ENCODE measurements around the gene SGPP2. TPM values are rescaled to one million over a fixed set of nuclear protein-coding genes. Genes with fewer than 3 reads are reported as not detected.

Gene SGPP2
- total and polyA plus RNA-seq, 12 donors: 0.17 to 33.7 (median 12.4) TPM

DNA sequence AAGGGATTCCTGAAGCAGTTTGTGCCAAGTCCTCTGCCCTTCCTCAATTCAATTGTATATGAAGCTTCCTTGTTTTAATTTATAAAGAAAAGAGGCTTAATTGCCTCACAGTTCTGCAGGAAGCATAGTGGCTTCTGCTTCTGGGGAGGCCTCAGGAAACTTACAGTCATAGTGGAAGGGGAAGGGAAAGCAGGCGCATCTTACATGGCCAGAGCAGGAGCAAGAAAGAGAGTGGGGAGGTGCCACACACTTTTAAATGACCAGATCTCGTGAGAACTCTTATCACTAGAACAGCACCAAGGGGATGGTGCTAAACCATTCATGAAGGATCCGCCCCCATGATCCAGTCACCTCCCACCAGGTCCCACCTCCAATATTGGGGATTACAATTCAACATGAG lies 114.2 kb downstream of the SGPP2 start:
- H3K27ac ChIP-seq: no peak overlapping the region
- H3K36me3 ChIP-seq (replicated peaks in 1 of 2): no peaks in the 10 kb centered on the region
- no peak for DNase-seq
- intact Hi-C loops (cut with DNase I): no loop called here
- H3K4me3 ChIP-seq: no peak overlapping the region
- TF ChIP-seq, protein P1, sequence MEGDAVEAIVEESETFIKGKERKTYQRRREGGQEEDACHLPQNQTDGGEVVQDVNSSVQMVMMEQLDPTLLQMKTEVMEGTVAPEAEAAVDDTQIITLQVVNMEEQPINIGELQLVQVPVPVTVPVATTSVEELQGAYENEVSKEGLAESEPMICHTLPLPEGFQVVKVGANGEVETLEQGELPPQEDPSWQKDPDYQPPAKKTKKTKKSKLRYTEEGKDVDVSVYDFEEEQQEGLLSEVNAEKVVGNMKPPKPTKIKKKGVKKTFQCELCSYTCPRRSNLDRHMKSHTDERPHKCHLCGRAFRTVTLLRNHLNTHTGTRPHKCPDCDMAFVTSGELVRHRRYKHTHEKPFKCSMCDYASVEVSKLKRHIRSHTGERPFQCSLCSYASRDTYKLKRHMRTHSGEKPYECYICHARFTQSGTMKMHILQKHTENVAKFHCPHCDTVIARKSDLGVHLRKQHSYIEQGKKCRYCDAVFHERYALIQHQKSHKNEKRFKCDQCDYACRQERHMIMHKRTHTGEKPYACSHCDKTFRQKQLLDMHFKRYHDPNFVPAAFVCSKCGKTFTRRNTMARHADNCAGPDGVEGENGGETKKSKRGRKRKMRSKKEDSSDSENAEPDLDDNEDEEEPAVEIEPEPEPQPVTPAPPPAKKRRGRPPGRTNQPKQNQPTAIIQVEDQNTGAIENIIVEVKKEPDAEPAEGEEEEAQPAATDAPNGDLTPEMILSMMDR (IDR thresholded peaks at IDR 0.05): no peak
- TF ChIP-seq POLR2A (IDR thresholded peaks at IDR 0.05): no peak
- H3K4me1 ChIP-seq (replicated peaks in 1 of 2): no peaks in the 10 kb centered on the region
- 68 to 80% (median 73%) methylated on average over 3 of the region's 3 CpGs for WGBS, 4 donors
- H3K9me3 ChIP-seq (replicated peaks in 1 of 3): no peaks in the 10 kb centered on the region
- no peaks in the 10 kb centered on the region for H3K27me3 ChIP-seq

DNA sequence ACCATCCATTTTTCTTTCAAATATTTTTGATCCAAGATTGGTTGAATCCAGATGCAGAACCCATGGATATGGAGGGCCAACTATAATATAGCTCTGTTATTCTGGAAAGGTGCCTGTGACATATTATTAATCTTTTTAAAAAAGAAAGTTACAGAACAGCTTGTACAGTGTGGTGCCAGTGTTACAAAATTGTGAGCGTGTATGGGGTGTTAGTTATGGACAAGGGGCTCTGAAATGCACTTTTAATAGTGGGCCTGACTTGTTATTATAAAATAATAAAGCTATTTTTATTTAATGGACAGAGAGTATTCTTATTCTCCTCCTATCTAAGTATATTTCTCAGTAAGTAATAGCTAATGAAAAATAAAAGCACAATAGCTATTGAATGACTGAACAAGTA lies 120.3 kb downstream of the SGPP2 start:
- no peaks in the 10 kb centered on the region for H3K4me1 ChIP-seq (replicated peaks in 1 of 2)
- 71 to 92% (median 84%) methylated on average over 1 of the region's 1 CpG for WGBS, 4 donors
- no peak for DNase-seq
- intact Hi-C loops (cut with DNase I): no loop called here
- H3K27ac ChIP-seq: no peak overlapping the region
- TF ChIP-seq, protein P1 (IDR thresholded peaks at IDR 0.05): no peak
- TF ChIP-seq POLR2A (IDR thresholded peaks at IDR 0.05): no peak
- H3K4me3 ChIP-seq: no peak overlapping the region
- no peaks in the 10 kb centered on the region for H3K9me3 ChIP-seq (replicated peaks in 1 of 3)
- no peaks in the 10 kb centered on the region for H3K36me3 ChIP-seq (replicated peaks in 1 of 2)
- no peaks in the 10 kb centered on the region for H3K27me3 ChIP-seq

DNA sequence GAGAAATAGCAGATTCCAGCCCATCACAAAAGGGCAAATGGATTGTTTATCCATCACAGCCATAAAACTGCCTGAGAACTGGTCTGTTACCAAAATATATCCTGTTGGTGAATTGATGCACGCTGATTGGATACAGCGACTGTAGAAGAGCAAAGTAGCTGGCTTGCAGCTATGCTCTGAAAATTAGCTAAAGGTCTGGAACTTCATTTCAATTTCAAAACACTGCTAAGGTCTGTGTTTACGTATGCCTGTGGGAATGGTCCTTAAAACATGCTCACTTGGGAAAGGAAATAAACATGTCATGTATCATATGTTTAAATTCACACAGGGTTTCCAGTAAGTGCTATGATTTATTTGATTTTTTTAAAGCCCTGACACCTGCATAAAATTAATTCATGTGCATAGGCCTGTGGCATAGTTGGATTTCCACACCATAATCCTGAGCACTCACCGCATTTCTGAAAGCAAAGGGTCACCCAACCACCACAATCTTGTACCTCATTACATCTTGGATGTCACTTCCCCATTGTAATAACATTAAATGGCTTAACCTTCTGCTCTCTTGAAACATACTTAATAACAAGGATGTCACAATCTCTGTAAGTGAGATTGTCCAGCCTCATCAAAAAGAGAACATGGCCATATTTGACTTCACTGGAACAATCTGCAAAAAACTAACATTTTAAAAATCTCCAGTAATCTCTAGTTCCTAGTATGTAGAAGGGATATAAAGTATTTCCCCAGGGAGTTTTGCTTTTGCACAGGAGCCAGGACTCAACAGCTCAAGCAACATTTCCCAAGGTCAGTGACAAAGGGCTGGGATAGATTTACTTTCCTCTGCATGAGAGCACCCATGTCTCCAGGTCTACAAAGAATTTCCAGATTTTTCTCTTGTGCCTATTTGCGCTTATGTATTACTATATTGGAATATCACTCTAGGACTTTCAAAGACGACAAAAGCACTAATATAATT lies 121.8 kb downstream of the SGPP2 start:
- H3K4me1 ChIP-seq (replicated peaks in 1 of 2): no peaks in the 10 kb centered on the region
- 55 to 74% (median 64%) methylated on average over 6 of the region's 6 CpGs for WGBS, 4 donors
- no peaks in the 10 kb centered on the region for H3K36me3 ChIP-seq (replicated peaks in 1 of 2)
- DNase-seq: peak in 1 of 7 donors; percentile 13
- no peak overlapping the region for H3K27ac ChIP-seq
- TF ChIP-seq, protein P1 (IDR thresholded peaks at IDR 0.05): no peak
- TF ChIP-seq POLR2A (IDR thresholded peaks at IDR 0.05): no peak
- intact Hi-C loops (cut with DNase I): no loop called here
- no peak overlapping the region for H3K4me3 ChIP-seq
- H3K27me3 ChIP-seq: no peaks in the 10 kb centered on the region
- H3K9me3 ChIP-seq (replicated peaks in 1 of 3): no peaks in the 10 kb centered on the region

DNA sequence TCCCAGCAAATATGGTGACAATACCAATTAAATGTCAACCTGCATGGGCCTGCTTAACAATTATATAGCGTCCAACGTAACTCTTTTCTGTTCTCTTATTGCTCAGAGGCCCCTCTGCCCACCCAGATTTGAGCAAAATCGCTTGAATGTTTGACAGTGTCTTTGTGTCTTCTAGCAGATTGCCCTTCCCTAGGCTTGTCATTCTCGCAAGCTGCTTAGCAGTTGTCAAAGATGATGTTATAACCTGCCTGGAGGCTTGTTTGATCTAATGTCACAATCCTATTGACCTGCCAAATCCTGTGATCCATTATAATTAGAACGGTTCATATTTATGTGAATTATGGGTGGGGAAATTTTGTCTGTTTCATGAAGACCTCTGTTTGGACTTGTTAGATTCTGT lies 122.7 kb downstream of the SGPP2 start:
- DNase-seq: no peak
- 82 to 85% (median 83%) methylated on average over 5 of the region's 5 CpGs for WGBS, 4 donors
- no peaks in the 10 kb centered on the region for H3K9me3 ChIP-seq (replicated peaks in 1 of 3)
- no peak overlapping the region for H3K27ac ChIP-seq
- no peak for TF ChIP-seq POLR2A (IDR thresholded peaks at IDR 0.05)
- TF ChIP-seq, protein P1 (IDR thresholded peaks at IDR 0.05): no peak
- no peaks in the 10 kb centered on the region for H3K4me1 ChIP-seq (replicated peaks in 1 of 2)
- H3K27me3 ChIP-seq: no peaks in the 10 kb centered on the region
- no peak overlapping the region for H3K4me3 ChIP-seq
- intact Hi-C loops (cut with DNase I): no loop called here
- H3K36me3 ChIP-seq (replicated peaks in 1 of 2): no peaks in the 10 kb centered on the region

All from adrenal gland (tissue), 12 donors.